Mesendoderm (in vitro differentiated cells): Measurements from ENCODE around the gene CIB2.

Experiments
- DNase-seq: peaks from one replicate; pipeline ENCODE4 v3.0.0; 2013
- H2AK5ac ChIP-seq: 2 replicates; pipeline ENCODE4 v1.6.1; 2013; ENCODE audit warnings: low read length, inconsistent platforms
- H2BK120ac ChIP-seq: 2 replicates; pipeline ENCODE4 v1.6.1; 2013; ENCODE audit warnings: low read depth, mild to moderate bottlenecking, low read length, moderate library complexity, mixed read lengths
- H2BK15ac ChIP-seq: replicated peaks from 2 replicates; pipeline ENCODE4 v1.6.1; 2013; ENCODE audit warnings: low read depth, mild to moderate bottlenecking, moderate library complexity
- H2BK5ac ChIP-seq: 2 replicates; pipeline ENCODE4 v1.6.1; 2013; ENCODE audit warnings: low read length, inconsistent platforms
- H3K18ac ChIP-seq: 2 replicates; pipeline ENCODE4 v1.6.1; 2013; ENCODE audit warnings: mild to moderate bottlenecking, low read length, mixed read lengths
- H3K23ac ChIP-seq: one replicate; pipeline ENCODE4 v1.6.1; 2013; ENCODE audit warnings: low read length
- H3K27ac ChIP-seq: 2 replicates; pipeline ENCODE4 v1.5.1; 2013; ENCODE audit warnings: low read depth, mild to moderate bottlenecking, inconsistent platforms, low read length, moderate library complexity
- H3K27me3 ChIP-seq: 2 replicates; pipeline ENCODE4 v1.6.1; 2013; ENCODE audit warnings: low read length, control low read depth, mild to moderate bottlenecking, inconsistent platforms; ENCODE audit not compliant: insufficient read depth, poor library complexity
- H3K36me3 ChIP-seq: 2 replicates; pipeline ENCODE4 v1.6.1; 2013; ENCODE audit warnings: low read length, inconsistent platforms; ENCODE audit not compliant: control insufficient read depth, insufficient read depth
- H3K4ac ChIP-seq: one replicate; pipeline ENCODE4 v1.6.1; 2013; ENCODE audit warnings: low read depth, mild to moderate bottlenecking, low read length, moderate library complexity
- H3K4me1 ChIP-seq: 2 replicates; pipeline ENCODE4 v1.6.1; 2013; ENCODE audit warnings: low read depth, low read length, inconsistent platforms; ENCODE audit not compliant: control insufficient read depth
- H3K4me2 ChIP-seq: 2 replicates; pipeline ENCODE4 v1.6.1; 2013; ENCODE audit warnings: low read length
- H3K4me3 ChIP-seq: 2 replicates; pipeline ENCODE4 v1.5.1; 2013; ENCODE audit warnings: mild to moderate bottlenecking, low read length
- H3K56ac ChIP-seq: one replicate; pipeline ENCODE4 v1.6.1; 2013; ENCODE audit warnings: low read length
- H3K79me1 ChIP-seq: 2 replicates; pipeline ENCODE4 v1.6.1; 2013; ENCODE audit warnings: low read length, inconsistent platforms
- H3K79me2 ChIP-seq: 2 replicates; pipeline ENCODE4 v1.6.1; 2013; ENCODE audit warnings: mild to moderate bottlenecking, low read length; ENCODE audit not compliant: control insufficient read depth, insufficient read depth
- H3K9ac ChIP-seq: 2 replicates; pipeline ENCODE4 v1.6.1; 2013; ENCODE audit warnings: low read length, inconsistent platforms
- H4K5ac ChIP-seq: one replicate; pipeline ENCODE4 v1.6.1; 2013; ENCODE audit warnings: low read length
- H4K8ac ChIP-seq: one replicate; pipeline ENCODE4 v1.6.1; 2013; ENCODE audit warnings: low read depth, mild to moderate bottlenecking, control low read depth, low read length, moderate library complexity
- WGBS: extraction: QIAGEN DNeasy Blood & Tissue Kit; methylation state at CpG from one replicate; pipeline ENCODE4 v1.1.7; 2013; ENCODE audit warnings: low lambda C conversion rate, missing lambda C conversion rate; ENCODE audit not compliant: insufficient coverage; ENCODE audit errors: extremely low coverage; 5-methylcytosine and 5-hydroxymethylcytosine counted together

The CIB2 gene

DNA sequence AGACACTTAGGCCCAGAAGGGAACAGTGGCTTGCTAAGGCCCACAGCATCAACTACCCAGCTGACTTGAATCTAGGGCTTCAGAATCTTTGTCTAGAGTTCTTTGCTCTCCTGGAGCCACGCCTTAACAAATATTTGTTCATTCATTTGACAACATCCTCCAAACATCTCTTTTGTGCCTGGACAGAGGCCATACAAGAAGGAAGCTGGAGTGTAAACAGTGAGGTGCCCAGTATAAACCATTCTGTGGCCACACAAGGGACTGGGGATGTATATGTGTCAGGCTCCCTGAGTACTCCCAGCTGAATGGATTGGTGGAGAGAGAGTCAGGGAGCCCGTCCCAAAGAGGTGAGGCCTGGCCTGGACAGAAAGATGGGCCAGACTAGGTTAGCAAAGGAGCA, 3.4 kb downstream of the CIB2 start:
- Histone ChIP-seq H3K79me2 (no peaks in the 10 kb centered on the region), H3K27me3 (no peaks in the 10 kb centered on the region), H2BK15ac (no peak overlapping the region), H3K23ac (no peak overlapping the region), H3K4ac (no peak overlapping the region), H2BK5ac (no peak overlapping the region), H3K4me1 (no peaks in the 10 kb centered on the region), H3K56ac (no peak overlapping the region), H2AK5ac (no peak overlapping the region), H4K8ac (no peak overlapping the region), H3K4me3 (no peak overlapping the region), H3K9ac (no peak overlapping the region), H4K5ac (no peak overlapping the region), H3K36me3 (no peaks in the 10 kb centered on the region), H2BK120ac (no peak overlapping the region), H3K18ac (no peak overlapping the region), H3K4me2 (no peak overlapping the region), H3K27ac (no peak overlapping the region), H3K79me1 (no peaks in the 10 kb centered on the region)
- no CpG with 5 or more reads among the region's 2 CpGs for WGBS
- no peak for DNase-seq

GRCh38 chr15:78125267-78125666, 6.0 kb downstream of the CIB2 start:
- H3K23ac ChIP-seq = no peak overlapping the region
- H3K4me3 ChIP-seq = no peak overlapping the region
- H3K18ac ChIP-seq = no peak overlapping the region
- no peak overlapping the region for H3K4ac ChIP-seq
- no peak overlapping the region for H2AK5ac ChIP-seq
- no peak overlapping the region for H3K27ac ChIP-seq
- no peak for DNase-seq
- H2BK120ac ChIP-seq = no peak overlapping the region
- H2BK5ac ChIP-seq = no peak overlapping the region
- H3K4me2 ChIP-seq = no peak overlapping the region
- H4K5ac ChIP-seq = no peak overlapping the region
- no peak overlapping the region for H3K56ac ChIP-seq
- H3K4me1 ChIP-seq = no peaks in the 10 kb centered on the region
- whole genome bisulfite sequencing = no CpG with 5 or more reads among the region's 3 CpGs
- H2BK15ac ChIP-seq = no peak overlapping the region
- no peaks in the 10 kb centered on the region for H3K79me1 ChIP-seq
- H3K36me3 ChIP-seq = no peaks in the 10 kb centered on the region
- no peaks in the 10 kb centered on the region for H3K79me2 ChIP-seq
- no peak overlapping the region for H3K9ac ChIP-seq
- no peaks in the 10 kb centered on the region for H3K27me3 ChIP-seq
- H4K8ac ChIP-seq = no peak overlapping the region

DNA sequence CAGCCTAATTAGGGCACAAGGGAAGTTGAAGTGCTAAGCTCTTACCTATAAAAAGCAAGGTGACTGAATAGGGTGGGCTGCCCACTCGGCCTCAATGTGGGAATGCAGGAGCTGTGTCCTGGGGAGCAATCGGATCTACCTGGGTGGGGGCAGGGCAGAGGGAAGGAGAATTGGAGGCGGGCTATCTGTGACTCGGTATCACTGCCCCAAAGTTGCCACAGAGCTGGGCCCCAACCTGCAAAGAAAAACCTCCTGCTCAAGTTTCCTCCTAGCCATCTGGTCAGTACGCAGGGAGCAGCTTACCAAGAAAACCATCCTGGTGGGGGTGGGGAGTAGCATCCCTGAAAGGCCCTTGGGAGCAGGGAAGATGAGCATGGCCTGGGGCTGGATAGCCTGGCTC, 10.7 kb downstream of the CIB2 start:
- no peak overlapping the region for H2BK120ac ChIP-seq
- H3K36me3 ChIP-seq = no peaks in the 10 kb centered on the region
- no peak overlapping the region for H3K9ac ChIP-seq
- no peak overlapping the region for H3K18ac ChIP-seq
- H4K8ac ChIP-seq = no peak overlapping the region
- H3K79me1 ChIP-seq = no peaks in the 10 kb centered on the region
- no peak overlapping the region for H3K4me2 ChIP-seq
- H3K27ac ChIP-seq = no peak overlapping the region
- H2AK5ac ChIP-seq = no peak overlapping the region
- no CpG with 5 or more reads among the region's 5 CpGs for WGBS
- no peak overlapping the region for H3K4ac ChIP-seq
- no peaks in the 10 kb centered on the region for H3K4me1 ChIP-seq
- H3K56ac ChIP-seq = no peak overlapping the region
- no peaks in the 10 kb centered on the region for H3K79me2 ChIP-seq
- no peaks in the 10 kb centered on the region for H3K27me3 ChIP-seq
- H3K4me3 ChIP-seq = no peak overlapping the region
- H2BK15ac ChIP-seq = no peak overlapping the region
- no peak overlapping the region for H2BK5ac ChIP-seq
- H3K23ac ChIP-seq = no peak overlapping the region
- H4K5ac ChIP-seq = no peak overlapping the region
- no peak for DNase-seq

- Histone ChIP-seq H3K56ac (no peak overlapping the region), H4K8ac (no peak overlapping the region)
- WGBS = no CpG with 5 or more reads among the region's 3 CpGs
Observed at GRCh38 chr15:78112551-78112950, 18.7 kb downstream of the CIB2 start.

DNA sequence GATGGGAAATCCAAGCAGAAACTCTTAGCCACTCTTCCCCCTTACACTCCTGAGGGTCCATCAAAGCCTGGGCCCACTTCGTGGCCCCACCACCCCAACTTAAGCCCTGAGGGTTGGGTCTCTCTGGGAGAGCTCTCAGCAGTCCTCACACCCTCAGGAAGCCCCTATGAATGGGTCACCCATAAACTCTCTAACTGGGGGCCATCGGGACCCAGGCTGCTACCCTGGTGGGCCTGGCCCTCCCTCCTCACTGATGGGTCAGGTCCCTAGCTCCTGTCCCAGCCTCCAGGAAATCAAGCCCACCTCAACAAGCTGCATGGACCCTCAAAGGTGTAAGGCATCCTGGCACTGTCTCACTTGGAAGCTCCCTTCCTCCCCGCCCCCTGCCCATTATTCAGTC, 19.5 kb downstream of the CIB2 start:
- no peak for DNase-seq
- H3K4me3 ChIP-seq = no peak overlapping the region
- H3K56ac ChIP-seq = no peak overlapping the region
- H3K79me1 ChIP-seq = no peaks in the 10 kb centered on the region
- H3K27me3 ChIP-seq = no peaks in the 10 kb centered on the region
- no peak overlapping the region for H3K4ac ChIP-seq
- H3K18ac ChIP-seq = no peak overlapping the region
- no peak overlapping the region for H2BK5ac ChIP-seq
- H3K36me3 ChIP-seq = no peaks in the 10 kb centered on the region
- H2AK5ac ChIP-seq = no peak overlapping the region
- H4K8ac ChIP-seq = no peak overlapping the region
- H2BK15ac ChIP-seq = no peak overlapping the region
- no CpG with 5 or more reads among the region's 3 CpGs for WGBS
- H2BK120ac ChIP-seq = no peak overlapping the region
- H3K79me2 ChIP-seq = no peaks in the 10 kb centered on the region
- no peaks in the 10 kb centered on the region for H3K4me1 ChIP-seq
- no peak overlapping the region for H3K23ac ChIP-seq
- H4K5ac ChIP-seq = no peak overlapping the region
- no peak overlapping the region for H3K9ac ChIP-seq
- no peak overlapping the region for H3K27ac ChIP-seq
- no peak overlapping the region for H3K4me2 ChIP-seq

More at GRCh38 chr15:78112551-78112950, 18.7 kb downstream of the CIB2 start:
- Histone ChIP-seq H3K4me2 (no peak overlapping the region), H2AK5ac (no peak overlapping the region), H2BK120ac (no peak overlapping the region), H3K27me3 (no peaks in the 10 kb centered on the region), H2BK15ac (no peak overlapping the region), H2BK5ac (no peak overlapping the region), H4K5ac (no peak overlapping the region), H3K36me3 (no peaks in the 10 kb centered on the region), H3K4me1 (no peaks in the 10 kb centered on the region), H3K79me1 (no peaks in the 10 kb centered on the region), H3K79me2 (no peaks in the 10 kb centered on the region), H3K4ac (no peak overlapping the region), H3K27ac (no peak overlapping the region), H3K4me3 (no peak overlapping the region), H3K9ac (no peak overlapping the region), H3K18ac (no peak overlapping the region), H3K23ac (no peak overlapping the region)
- DNase-seq = no peak

DNA sequence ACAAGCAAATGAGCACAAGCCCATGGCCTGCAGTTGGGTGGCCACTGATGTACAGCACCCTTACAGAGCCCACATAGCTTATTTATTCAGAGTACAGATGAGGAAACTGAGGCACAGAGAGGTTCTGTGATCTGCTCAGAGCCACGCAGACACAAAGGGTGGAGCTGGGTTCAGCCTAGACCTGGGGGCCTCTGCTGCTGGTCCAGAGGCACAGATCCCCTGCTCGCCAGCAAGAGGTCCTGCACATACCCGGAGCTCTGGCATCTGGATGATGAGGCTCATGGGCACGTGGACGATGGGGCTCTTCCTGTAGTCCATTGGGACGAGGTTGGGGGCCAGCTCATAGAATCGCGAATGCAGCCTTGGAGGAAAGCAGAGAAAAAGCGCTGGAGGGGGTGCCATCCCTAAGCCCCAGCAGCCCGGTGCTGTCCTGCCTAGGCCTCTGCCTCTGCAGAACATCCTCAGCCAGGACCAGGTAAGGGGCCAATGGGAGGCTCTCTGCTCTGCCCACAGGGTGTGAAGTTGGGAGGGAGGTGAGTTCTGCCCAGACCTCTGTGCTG, 20.2 kb downstream of the CIB2 start:
- H2BK15ac ChIP-seq = no peak overlapping the region
- WGBS = no CpG with 5 or more reads among the region's 10 CpGs
- no peak overlapping the region for H3K56ac ChIP-seq
- H3K27ac ChIP-seq = no peak overlapping the region
- H3K9ac ChIP-seq = no peak overlapping the region
- H3K4me1 ChIP-seq = no peaks in the 10 kb centered on the region
- H3K4ac ChIP-seq = no peak overlapping the region
- no peak overlapping the region for H4K5ac ChIP-seq
- no peak overlapping the region for H2BK5ac ChIP-seq
- H2AK5ac ChIP-seq = no peak overlapping the region
- no peak overlapping the region for H4K8ac ChIP-seq
- H3K23ac ChIP-seq = no peak overlapping the region
- no peak overlapping the region for H3K4me2 ChIP-seq
- H2BK120ac ChIP-seq = no peak overlapping the region
- H3K79me2 ChIP-seq = no peaks in the 10 kb centered on the region
- no peaks in the 10 kb centered on the region for H3K36me3 ChIP-seq
- no peak overlapping the region for H3K4me3 ChIP-seq
- no peak for DNase-seq
- no peaks in the 10 kb centered on the region for H3K27me3 ChIP-seq
- H3K79me1 ChIP-seq = no peaks in the 10 kb centered on the region
- H3K18ac ChIP-seq = no peak overlapping the region
